Right renal cortex interstitium (tissue), 3 donors: ENCODE results near the gene ZNF3. TPM values are rescaled to one million over a fixed set of nuclear protein-coding genes. Genes with fewer than 3 reads are reported as not detected.
A peak's percentile ranks its signal among the peaks of the same experiment; 100 is the strongest.

Experiments
- DNase-seq, 3 donors: peaks; one replicate each; pipeline ENCODE4 v3.0.0-alpha.2; 2013; ENCODE audit warnings: low read depth in 3 of 3, low spot score in 2 of 3
- polyA plus RNA-seq, 3 donors: library from polyadenylated mRNA; unstranded; fragments of 120-200 nt; gene quantifications; one replicate each; pipeline ENCODE4 v1.2.1, GENCODE V29; 2013; ENCODE audit not compliant: insufficient read length in 3 of 3

The ZNF3 gene
- polyA plus RNA-seq, 3 donors, result 48.9 to 54.5 (median 53.0) TPM

- DNase-seq, result no peak
Observed at GRCh38 chr7:100111156-100111555, 29.6 kb upstream of the ZNF3 start.

DNA sequence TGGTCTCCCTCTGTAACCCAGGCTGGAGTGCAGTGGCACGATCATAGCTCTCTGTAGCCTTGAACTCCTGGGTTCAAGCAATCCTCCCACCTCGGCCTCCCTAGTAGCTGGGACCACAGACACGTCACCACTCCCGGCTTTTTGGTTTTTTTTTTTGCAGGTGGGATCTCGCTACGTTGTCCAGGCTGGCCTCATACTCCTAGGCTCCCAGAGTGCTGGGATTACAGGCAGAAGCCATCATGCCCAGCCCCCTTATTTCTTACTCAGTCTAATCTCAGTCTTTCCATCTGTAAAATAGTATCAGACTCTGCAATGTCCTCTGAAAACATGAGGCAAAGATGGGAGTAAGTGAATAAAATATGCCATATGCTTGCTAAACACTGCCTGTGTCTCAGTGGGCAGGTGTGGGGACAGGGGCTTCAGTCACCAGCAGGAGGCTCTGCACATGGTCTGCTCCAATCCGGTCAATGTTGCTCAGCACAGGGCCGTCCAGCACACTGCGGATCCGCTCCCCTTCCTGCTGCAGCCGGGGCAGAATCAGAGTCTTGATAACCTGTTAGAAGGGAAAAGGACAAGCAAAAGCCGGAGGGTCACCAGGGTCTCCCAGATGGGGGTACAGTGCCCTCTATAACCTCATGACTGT lies 28.1 kb upstream of the ZNF3 start:
- DNase-seq, result no peak

DNA sequence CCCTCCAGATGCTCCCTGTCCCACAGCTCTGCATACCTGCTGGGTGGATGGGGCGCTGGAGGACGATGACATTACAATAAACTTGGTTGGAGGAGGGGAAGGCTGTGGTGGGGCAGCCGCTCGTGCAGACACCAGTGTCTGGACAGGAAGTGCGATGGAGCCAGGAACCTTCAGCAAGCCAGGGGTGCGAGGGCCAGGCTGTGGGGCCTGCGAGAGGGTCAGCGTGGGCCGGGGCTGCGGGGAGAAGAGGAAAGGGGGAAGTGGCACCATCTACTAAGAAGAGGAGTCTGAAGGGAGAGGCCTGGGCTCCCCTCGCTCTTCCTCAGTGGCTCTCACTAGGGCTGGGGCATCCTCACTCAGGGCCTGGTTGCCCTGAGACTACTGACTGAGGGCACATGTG lies 26.4 kb upstream of the ZNF3 start:
- no peak for DNase-seq

GRCh38 chr7:100107125-100107737 lies 25.7 kb upstream of the ZNF3 start:
- no peak for DNase-seq

DNA sequence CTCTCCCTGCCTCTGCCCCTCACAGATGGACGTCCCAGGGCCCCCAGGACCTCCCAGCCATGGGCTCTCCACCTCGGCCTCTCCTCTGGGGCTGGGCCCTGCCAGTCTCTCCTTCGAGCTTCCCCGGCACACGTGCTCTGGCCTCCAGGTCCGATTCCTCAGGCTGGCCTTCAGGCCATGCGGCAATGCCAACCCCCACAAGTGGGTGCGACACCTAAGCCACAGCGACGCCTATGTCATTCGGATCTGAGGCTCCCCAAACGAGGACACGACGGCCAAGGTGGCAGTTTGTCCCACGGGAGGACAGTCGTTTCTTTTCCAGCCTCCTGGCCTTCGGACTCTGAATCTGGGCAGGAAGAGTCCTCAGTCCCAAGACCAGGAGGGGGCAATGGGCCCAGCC lies 25.1 kb upstream of the ZNF3 start:
- DNase-seq, result no peak

DNA sequence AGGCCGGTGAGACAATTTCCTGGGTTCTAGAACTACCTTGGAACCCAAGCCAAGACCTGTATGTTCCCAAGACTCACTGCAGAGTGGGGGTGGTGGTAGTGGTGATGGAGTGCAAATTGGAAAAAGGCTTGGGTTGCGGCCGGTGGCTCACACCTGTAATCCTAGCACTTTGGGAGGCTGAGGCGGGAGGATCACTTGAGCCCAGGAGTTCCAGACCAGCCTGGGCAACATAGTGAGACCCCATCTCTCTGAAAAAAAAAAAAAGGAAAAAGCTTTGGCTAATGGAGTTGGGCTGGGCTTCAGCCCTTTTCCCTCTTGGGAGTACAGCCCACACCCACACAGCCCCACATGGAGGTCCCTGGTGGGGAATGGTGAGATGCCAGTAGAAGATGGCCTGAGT lies 24.0 kb upstream of the ZNF3 start:
- no peak for DNase-seq

DNA sequence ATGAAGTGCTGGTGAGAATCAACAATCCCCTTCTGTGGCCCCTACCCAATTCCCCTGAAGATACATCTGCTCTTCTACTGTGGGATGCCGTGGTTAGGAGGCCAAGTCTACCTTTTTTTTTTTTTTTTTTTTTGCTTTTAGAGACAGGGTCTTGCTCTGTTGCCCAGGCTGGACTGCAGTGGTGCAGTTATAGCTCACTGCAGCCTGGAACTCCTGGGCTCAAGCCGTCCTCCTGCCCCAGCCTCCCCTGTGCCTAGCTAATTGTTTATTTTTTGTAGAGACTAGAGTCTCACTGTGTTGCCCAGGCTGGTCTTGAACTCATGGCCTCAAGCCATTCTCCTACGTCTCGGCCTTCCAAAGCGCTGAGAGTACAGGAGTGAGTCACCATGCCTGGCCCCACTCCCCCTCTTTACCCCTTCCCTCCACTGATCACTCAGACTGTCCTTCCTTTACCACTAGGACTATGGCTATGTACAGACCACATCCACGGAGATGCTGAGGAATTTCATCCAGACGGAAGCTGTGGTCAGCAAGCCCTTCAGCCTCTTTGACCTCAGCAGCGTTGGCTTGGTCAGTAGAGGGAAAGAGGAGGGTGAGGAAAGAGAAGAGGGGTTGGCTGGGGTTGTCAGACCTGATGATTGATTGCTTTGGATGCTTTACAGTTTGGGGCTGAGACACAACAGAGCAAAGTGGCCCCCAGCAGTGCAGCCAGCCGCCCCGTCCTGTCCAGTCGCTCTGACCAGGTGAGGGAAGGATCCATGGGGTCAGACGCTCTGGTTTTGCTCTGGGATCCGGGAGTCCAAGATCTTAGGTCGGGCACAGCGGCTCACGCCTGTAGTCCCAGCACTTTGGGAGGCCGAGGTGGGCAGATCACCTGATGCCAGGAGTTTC lies 21.7 kb upstream of the ZNF3 start:
- no peak for DNase-seq

- DNase-seq, result peak; percentile 86 to 95 (median 93)
Observed at GRCh38 chr7:100101016-100101862, 19.7 kb upstream of the ZNF3 start, which contains the start of the genes AP4M1 and MCM7. TSS of gene AP4M1 (plus strand) at chr7:100101643. CDS start at chr7:100101715, 72 bp downstream. TSS of gene MCM7 (minus strand) at chr7:100101397. CDS start at chr7:100101294, 103 bp downstream.

GRCh38 chr7:100100420-100101015 lies 19.0 kb upstream of the ZNF3 start:
- peak; percentile 84 to 95 (median 93) for DNase-seq

GRCh38 chr7:100099452-100099851 lies 17.9 kb upstream of the ZNF3 start:
- no peak for DNase-seq

- DNase-seq, result no peak
Observed at GRCh38 chr7:100098913-100099312, 17.4 kb upstream of the ZNF3 start.

GRCh38 chr7:100095704-100096103 lies 14.2 kb upstream of the ZNF3 start:
- no peak for DNase-seq

GRCh38 chr7:100095289-100095688 lies 13.8 kb upstream of the ZNF3 start:
- DNase-seq, result no peak

DNA sequence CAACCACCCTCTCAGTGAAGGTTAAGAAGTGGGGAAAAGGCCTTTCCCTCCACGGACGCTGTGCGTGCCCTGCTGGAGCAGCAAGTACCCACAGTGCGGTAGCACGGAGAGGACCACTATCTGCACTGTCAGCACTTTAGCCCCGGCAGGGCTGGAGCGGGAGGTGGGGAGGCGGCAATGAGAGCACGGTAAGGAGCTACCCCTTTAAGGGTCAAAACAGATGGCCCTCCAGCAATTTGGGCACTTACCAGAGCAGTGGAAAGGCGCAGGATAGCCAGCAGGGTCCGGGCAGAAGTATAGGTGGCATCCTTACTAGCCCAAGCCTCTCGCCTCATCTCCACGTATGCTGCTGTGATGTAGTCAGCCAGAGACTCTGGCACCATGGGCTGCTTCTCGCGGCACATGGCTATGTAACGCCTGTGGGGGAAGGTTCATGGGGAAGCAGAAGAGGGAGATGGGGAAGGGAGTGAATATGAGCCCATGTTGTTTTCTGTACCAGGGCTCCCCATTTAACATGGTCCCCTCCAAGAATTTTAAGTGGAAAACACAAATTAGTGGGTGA lies 12.5 kb upstream of the ZNF3 start:
- DNase-seq, result no peak

- DNase-seq, result no peak
Observed at GRCh38 chr7:100093498-100093897, 12.0 kb upstream of the ZNF3 start.

DNA sequence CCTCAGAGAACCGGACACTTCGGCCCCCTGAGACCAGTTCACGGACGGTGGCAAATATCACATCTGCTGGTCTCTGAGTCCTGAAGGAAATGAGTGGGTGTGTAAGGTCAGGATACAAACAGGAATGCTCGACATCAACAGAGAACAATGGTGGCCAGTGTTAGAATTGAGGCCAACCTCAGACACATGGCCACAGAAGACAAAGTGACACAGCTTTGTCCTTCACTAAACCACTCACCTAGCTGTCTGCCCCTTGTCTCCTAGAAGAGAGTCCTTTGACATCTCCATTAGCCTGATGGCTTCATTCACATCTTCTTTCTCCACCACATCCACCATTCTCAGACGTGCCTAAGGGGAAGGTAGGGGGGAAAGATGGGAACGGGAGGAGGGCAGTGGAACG lies 11.5 kb upstream of the ZNF3 start:
- DNase-seq, result no peak

DNA sequence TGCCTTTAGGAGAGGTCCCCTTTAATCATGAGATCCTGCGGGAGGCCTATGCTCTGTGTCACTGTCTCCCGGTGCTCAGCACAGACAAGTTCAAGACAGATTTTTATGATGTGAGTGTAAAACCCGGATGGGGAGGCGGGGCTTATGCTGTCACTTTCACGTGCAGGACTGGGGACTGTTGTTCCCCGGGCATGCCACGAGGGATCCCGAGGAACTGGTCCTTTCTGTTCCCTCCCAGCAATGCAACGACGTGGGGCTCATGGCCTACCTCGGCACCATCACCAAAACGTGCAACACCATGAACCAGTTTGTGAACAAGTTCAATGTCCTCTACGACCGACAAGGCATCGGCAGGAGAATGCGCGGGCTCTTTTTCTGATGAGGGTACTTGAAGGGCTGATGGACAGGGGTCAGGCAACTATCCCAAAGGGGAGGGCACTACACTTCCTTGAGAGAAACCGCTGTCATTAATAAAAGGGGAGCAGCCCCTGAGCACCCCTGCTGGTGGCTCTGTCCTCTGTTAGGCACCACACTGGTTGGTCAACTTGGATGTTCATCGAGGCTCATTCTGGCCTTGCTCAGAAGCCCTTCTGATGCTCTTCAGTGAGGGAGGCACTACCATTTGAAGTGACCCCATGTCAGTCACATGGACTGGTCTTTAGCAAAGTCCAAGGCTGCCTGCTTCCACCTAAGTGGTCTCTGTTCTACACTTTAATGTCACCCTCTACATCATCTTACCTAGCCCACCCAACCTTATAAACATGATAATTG lies 10.1 kb upstream of the ZNF3 start:
- DNase-seq, result no peak

DNA sequence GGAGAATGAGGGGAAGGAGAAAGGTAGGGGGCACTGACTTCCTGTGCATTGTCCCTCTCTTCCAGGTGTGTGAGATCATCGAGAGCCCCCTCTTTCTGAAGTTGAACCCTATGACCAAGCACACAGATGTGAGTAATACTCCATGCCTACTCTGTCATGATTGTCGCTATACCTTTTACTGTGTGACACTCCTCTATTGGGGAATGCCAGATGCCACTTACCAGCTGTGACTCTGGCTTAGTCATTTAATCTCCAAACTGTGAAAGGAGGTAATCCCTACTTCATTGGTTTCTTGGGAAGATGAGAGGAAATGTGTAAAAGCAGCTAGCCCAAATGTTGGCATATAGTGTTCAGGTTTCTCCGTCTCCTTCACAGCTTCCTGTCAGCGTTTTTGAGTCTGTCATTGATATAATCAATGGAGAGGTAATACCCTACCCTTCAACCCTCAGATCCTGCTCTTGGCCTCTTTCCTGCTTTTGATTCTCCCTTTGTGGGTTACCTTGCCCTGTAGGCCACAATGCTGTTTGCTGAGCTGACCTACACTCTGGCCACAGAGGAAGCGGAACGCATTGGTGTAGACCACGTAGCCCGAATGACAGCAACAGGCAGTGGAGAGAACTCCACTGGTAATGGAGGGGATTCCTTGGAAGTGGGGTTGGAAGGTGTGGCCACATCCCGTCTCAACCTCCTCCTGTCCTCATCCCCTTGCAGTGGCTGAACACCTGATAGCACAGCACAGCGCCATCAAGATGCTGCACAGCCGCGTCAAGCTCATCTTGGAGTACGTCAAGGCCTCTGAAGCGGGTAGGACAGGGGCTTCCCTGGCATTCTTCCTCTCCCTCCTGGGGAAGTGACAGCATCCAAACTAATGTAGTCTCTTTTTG lies 9.2 kb upstream of the ZNF3 start:
- DNase-seq, result no peak
